ENCODE measurements around the gene CCDC71. TPM values are rescaled to one million over a fixed set of nuclear protein-coding genes. Genes with fewer than 3 reads are reported as not detected.

CCDC71 gene
- total RNA-seq, 1 donor from 2014 or later: 11.9 TPM

- intact Hi-C loops (cut with micrococcal nuclease): no loop called here
- H3K9me3 ChIP-seq (replicated peaks): no peaks in the 10 kb centered on the region
- peaks cover 30% of the 10 kb centered on the region for H3K4me1 ChIP-seq
- no peak overlapping the region for H3K4me3 ChIP-seq
- H3K36me3 ChIP-seq: peaks cover 5% of the 10 kb centered on the region
- TF ChIP-seq, protein P1, sequence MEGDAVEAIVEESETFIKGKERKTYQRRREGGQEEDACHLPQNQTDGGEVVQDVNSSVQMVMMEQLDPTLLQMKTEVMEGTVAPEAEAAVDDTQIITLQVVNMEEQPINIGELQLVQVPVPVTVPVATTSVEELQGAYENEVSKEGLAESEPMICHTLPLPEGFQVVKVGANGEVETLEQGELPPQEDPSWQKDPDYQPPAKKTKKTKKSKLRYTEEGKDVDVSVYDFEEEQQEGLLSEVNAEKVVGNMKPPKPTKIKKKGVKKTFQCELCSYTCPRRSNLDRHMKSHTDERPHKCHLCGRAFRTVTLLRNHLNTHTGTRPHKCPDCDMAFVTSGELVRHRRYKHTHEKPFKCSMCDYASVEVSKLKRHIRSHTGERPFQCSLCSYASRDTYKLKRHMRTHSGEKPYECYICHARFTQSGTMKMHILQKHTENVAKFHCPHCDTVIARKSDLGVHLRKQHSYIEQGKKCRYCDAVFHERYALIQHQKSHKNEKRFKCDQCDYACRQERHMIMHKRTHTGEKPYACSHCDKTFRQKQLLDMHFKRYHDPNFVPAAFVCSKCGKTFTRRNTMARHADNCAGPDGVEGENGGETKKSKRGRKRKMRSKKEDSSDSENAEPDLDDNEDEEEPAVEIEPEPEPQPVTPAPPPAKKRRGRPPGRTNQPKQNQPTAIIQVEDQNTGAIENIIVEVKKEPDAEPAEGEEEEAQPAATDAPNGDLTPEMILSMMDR (IDR thresholded peaks at IDR 0.05; ENCODE audit: borderline replicate concordance): no peak
- DNase-seq: no peak
- no peaks in the 10 kb centered on the region for H3K27me3 ChIP-seq (ENCODE audit: low read depth)
- H3K27ac ChIP-seq (replicated peaks): no peak overlapping the region
These were observed 15.2 kb upstream of the CCDC71 start for GRCh38 chr3:49181351-49181750.

DNA sequence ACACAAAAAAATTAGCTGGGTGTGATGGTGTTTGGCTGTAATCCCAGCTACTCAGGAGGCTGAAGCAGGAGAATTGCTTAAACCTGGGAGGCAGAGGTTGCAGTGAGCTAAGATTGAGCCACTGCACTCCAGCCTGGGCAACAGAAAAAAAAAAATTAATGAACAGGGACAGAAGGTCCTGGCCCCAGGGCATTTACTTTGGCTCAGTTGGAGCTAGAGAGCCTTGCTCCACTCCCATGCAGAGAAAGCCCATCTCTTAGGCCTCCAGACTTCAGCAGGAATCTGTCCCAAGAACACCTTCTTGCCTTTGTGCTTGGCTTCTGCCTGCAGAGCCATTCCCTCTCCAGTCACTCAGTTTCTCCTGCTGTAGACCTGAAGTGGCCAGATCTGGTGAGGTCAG, 14.0 kb upstream of the CCDC71 start:
- H3K27ac ChIP-seq (replicated peaks): no peak overlapping the region
- peaks cover 43% of the 10 kb centered on the region for H3K4me1 ChIP-seq
- intact Hi-C loops (cut with micrococcal nuclease): no loop called here
- H3K36me3 ChIP-seq: peaks cover 18% of the 10 kb centered on the region
- DNase-seq: no peak
- H3K27me3 ChIP-seq (ENCODE audit: low read depth): no peaks in the 10 kb centered on the region
- H3K4me3 ChIP-seq: no peak overlapping the region
- H3K9me3 ChIP-seq (replicated peaks): no peaks in the 10 kb centered on the region
- TF ChIP-seq, protein P1 (IDR thresholded peaks at IDR 0.05; ENCODE audit: borderline replicate concordance): no peak

GRCh38 chr3:49177073-49177472, 10.9 kb upstream of the CCDC71 start:
- H3K4me1 ChIP-seq: peaks cover 73% of the 10 kb centered on the region
- H3K27me3 ChIP-seq (ENCODE audit: low read depth): no peaks in the 10 kb centered on the region
- no peaks in the 10 kb centered on the region for H3K9me3 ChIP-seq (replicated peaks)
- H3K27ac ChIP-seq (replicated peaks): peak overlapping the region; percentile 53
- no peak overlapping the region for H3K4me3 ChIP-seq
- DNase-seq: no peak
- intact Hi-C loops (cut with micrococcal nuclease): loop anchor here (10.0 kb wide), 1 partner anchor 98 kb away; the partner anchor contains the start of gene C3orf62
- TF ChIP-seq, protein P1 (IDR thresholded peaks at IDR 0.05; ENCODE audit: borderline replicate concordance): no peak
- peaks cover 27% of the 10 kb centered on the region for H3K36me3 ChIP-seq

- TF ChIP-seq, protein P1 (IDR thresholded peaks at IDR 0.05; ENCODE audit: borderline replicate concordance): no peak
- Histone ChIP-seq H3K27me3 (ENCODE audit: low read depth) (no peaks in the 10 kb centered on the region), H3K36me3 (peaks cover 27% of the 10 kb centered on the region), H3K4me1 (peaks cover 89% of the 10 kb centered on the region), H3K27ac (replicated peaks) (peak overlapping the region; percentile 94), H3K9me3 (replicated peaks) (no peaks in the 10 kb centered on the region), H3K4me3 (no peak overlapping the region)
- no peak for DNase-seq
- intact Hi-C loops (cut with micrococcal nuclease): loop anchor here (10.0 kb wide), 1 partner anchor 99 kb away; the partner anchor contains the start of gene C3orf62
These were observed 9.4 kb upstream of the CCDC71 start for GRCh38 chr3:49175530-49175929.

GRCh38 chr3:49174397-49174985, 8.4 kb upstream of the CCDC71 start:
- Histone ChIP-seq H3K36me3 (peaks cover 27% of the 10 kb centered on the region), H3K4me1 (peaks cover 92% of the 10 kb centered on the region), H3K27ac (replicated peaks) (peak overlapping the region; percentile 94), H3K27me3 (ENCODE audit: low read depth) (no peaks in the 10 kb centered on the region), H3K4me3 (peak overlapping the region; percentile 84), H3K9me3 (replicated peaks) (no peaks in the 10 kb centered on the region)
- intact Hi-C loops (cut with micrococcal nuclease): loop anchor here (10.0 kb wide), 1 partner anchor 100 kb away; the partner anchor contains the start of gene C3orf62
- no peak for DNase-seq
- TF ChIP-seq, protein P1 (IDR thresholded peaks at IDR 0.05; ENCODE audit: borderline replicate concordance): no peak
